Liver (tissue), 9 donors: ENCODE data around the gene P4HB. TPM values are rescaled to one million over a fixed set of nuclear protein-coding genes. Genes with fewer than 3 reads are reported as not detected.
A peak's percentile ranks its signal among the peaks of the same experiment; 100 is the strongest.
"Not testable (repeated sequence)": the region's sequence is repeated elsewhere in the genome, so short reads cannot be mapped to it uniquely, and the experiment has no call there.

Experiments
- DNase-seq: peaks from one replicate; pipeline ENCODE4 v3.0.0-alpha.2; 2017; ENCODE audit warnings: low spot score
- H3K27ac ChIP-seq, 2 donors: one replicate each; pipeline ENCODE4 v1.7.0; 2013; ENCODE audit warnings: inconsistent platforms in 2 of 2, low read length in 2 of 2, control low read depth in 1 of 2, low read depth in 1 of 2, mild to moderate bottlenecking in 1 of 2
- H3K27me3 ChIP-seq, 4 donors: one replicate each; pipeline versions ENCODE4 v1.6.1 to v1.7.0; 2013; ENCODE audit warnings: low read length in 3 of 4, inconsistent platforms in 1 of 4, mild to moderate bottlenecking in 1 of 4, moderate library complexity in 1 of 4; ENCODE audit not compliant: control insufficient read depth in 4 of 4, insufficient read depth in 4 of 4
- H3K36me3 ChIP-seq, 4 donors: one replicate each; pipeline versions ENCODE4 v1.6.1 to v1.7.0; 2013; ENCODE audit warnings: low read length in 3 of 4, mild to moderate bottlenecking in 3 of 4, low read depth in 1 of 4, moderate library complexity in 1 of 4; ENCODE audit not compliant: control insufficient read depth in 4 of 4, insufficient read depth in 3 of 4
- H3K4me1 ChIP-seq, 4 donors: one replicate each; pipeline versions ENCODE4 v1.6.1 to v1.7.0; 2013; ENCODE audit warnings: low read length in 3 of 4, mild to moderate bottlenecking in 3 of 4, moderate library complexity in 1 of 4; ENCODE audit not compliant: control insufficient read depth in 4 of 4, insufficient read depth in 4 of 4
- H3K4me3 ChIP-seq, 3 donors: one replicate each; pipeline versions ENCODE4 v1.6.1 to v1.7.0; 2013; ENCODE audit warnings: low read length in 3 of 3, control low read depth in 1 of 3, low read depth in 1 of 3, mild to moderate bottlenecking in 1 of 3
- H3K9ac ChIP-seq, 2 donors: one replicate each; pipeline ENCODE4 v1.7.0; 2013; ENCODE audit warnings: low read length in 2 of 2, mild to moderate bottlenecking in 2 of 2, moderate library complexity in 2 of 2, control low read depth in 1 of 2, low read depth in 1 of 2
- H3K9me3 ChIP-seq, 4 donors: one replicate each; pipeline versions ENCODE4 v1.6.1 to v1.7.0; 2013; ENCODE audit warnings: low read length in 3 of 4; ENCODE audit not compliant: control insufficient read depth in 4 of 4
- FOXA1 ChIP-seq: IDR thresholded peaks from 2 replicates; pipeline ENCODE4 v1.6.1; 2016; ENCODE audit warnings: antibody characterized with exemption
- GABPA ChIP-seq, 2 donors: IDR thresholded peaks in 1 of 2; conservative IDR thresholded peaks in 1 of 2; 2 replicates each; pipeline ENCODE4 v1.6.1; 2016; ENCODE audit warnings: antibody characterized with exemption in 2 of 2, mild to moderate bottlenecking in 1 of 2, moderate library complexity in 1 of 2
- HNF4A ChIP-seq, 2 donors: conservative IDR thresholded peaks; 2 replicates each; pipeline ENCODE4 v1.6.1; 2016; ENCODE audit warnings: antibody characterized with exemption in 2 of 2, mild to moderate bottlenecking in 2 of 2
- HNF4G ChIP-seq: IDR thresholded peaks from 2 replicates; pipeline ENCODE4 v1.6.1; 2016; ENCODE audit warnings: antibody characterized with exemption
- RAD21 ChIP-seq, 2 donors: IDR thresholded peaks; 2 replicates each; pipeline ENCODE4 v1.6.1; 2016; ENCODE audit warnings: antibody characterized with exemption in 2 of 2, mild to moderate bottlenecking in 2 of 2
- SP1 ChIP-seq: IDR thresholded peaks from 2 replicates; pipeline ENCODE4 v1.6.1; 2018; ENCODE audit warnings: antibody characterized with exemption, mild to moderate bottlenecking
- TAF1 ChIP-seq: conservative IDR thresholded peaks from 2 replicates; pipeline ENCODE4 v1.6.1; 2016; ENCODE audit warnings: antibody characterized with exemption, mild to moderate bottlenecking
- WGBS: extraction: QIAGEN DNeasy Blood & Tissue Kit; methylation state at CpG from one replicate; pipeline ENCODE4 v1.1.7; 2013; 5-methylcytosine and 5-hydroxymethylcytosine counted together
- polyA plus RNA-seq, 2 donors: library from polyadenylated mRNA; stranded (reverse) in 1 of 2; unstranded in 1 of 2; fragments of 200-250 nt in 1 of 2; fragments of >200 nt in 1 of 2; fragmentation: Nextera tagmentation in 1 of 2; extraction: Ambion mirVana in 1 of 2; gene quantifications; one replicate each; pipeline versions ENCODE4 v1.2.1 to v1.2.3, GENCODE V29; 2013 to 2015
- total RNA-seq, 2 donors: library from RNA; depleted of rRNA; stranded (reverse); fragments of >200 nt; gene quantifications; one replicate each; pipeline ENCODE4 v1.2.3, GENCODE V29; 2014
- TF ChIP-seq, protein P1 (sequence below): IDR thresholded peaks from 2 replicates; pipeline ENCODE4 v1.6.1; 2016; ENCODE audit warnings: antibody characterized with exemption, mild to moderate bottlenecking
- TF ChIP-seq, protein P2 (sequence below): IDR thresholded peaks from 2 replicates; pipeline ENCODE4 v1.6.1; 2016; ENCODE audit warnings: antibody characterized with exemption
- TF ChIP-seq, protein P3 (sequence below): IDR thresholded peaks from 2 replicates; pipeline ENCODE4 v1.6.1; 2016; ENCODE audit warnings: antibody characterized with exemption
- TF ChIP-seq, protein P4 (sequence below): IDR thresholded peaks from 2 replicates; pipeline ENCODE4 v1.6.1; 2016; ENCODE audit warnings: antibody characterized with exemption
- donor health status: healthy.
- donor health status: healthy.
- donor health status: healthy.
- donor health status: healthy.
- donor health status: healthy.

P4HB gene
- total and polyA plus RNA-seq, 4 donors, result 1,000 to 3,361 (median 1,576) TPM

DNA sequence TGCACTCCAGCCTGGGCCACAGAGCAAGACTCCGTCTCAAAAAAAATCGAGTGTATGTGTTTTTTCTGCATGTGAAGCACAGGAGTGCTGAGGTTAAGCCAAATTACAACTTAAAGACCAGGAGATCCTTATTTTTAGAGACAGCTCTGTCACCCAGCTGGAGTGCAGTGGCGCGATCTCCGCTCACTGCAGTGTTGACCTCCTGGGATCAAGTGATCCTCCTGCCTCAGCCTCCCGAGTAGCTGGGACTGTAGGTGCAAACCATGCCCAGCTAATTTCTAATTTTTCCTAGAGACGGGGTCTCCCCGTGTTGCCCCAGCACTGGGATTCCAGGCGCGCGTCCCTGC lies 18.0 kb downstream of the P4HB start:
- peak overlapping the region; percentile 15 to 56 for H3K27ac ChIP-seq
- no peaks in the 10 kb centered on the region for H3K9me3 ChIP-seq
- WGBS, result 94% methylated on average over 11 of the region's 11 CpGs
- H3K9ac ChIP-seq, result no peak overlapping the region
- no peak overlapping the region for H3K4me3 ChIP-seq
- H3K36me3 ChIP-seq, result peaks cover 29 to 46% (median 34%) of the 10 kb centered on the region in 4 donors
- TF ChIP-seq FOXA1 (no peak), RAD21 (IDR thresholded peaks at IDR 0.05) (no peak)
- no peak for DNase-seq
- H3K27me3 ChIP-seq, result no peaks in the 10 kb centered on the region
- peaks cover 0 to 29% (median 19%) of the 10 kb centered on the region in 4 donors for H3K4me1 ChIP-seq

DNA sequence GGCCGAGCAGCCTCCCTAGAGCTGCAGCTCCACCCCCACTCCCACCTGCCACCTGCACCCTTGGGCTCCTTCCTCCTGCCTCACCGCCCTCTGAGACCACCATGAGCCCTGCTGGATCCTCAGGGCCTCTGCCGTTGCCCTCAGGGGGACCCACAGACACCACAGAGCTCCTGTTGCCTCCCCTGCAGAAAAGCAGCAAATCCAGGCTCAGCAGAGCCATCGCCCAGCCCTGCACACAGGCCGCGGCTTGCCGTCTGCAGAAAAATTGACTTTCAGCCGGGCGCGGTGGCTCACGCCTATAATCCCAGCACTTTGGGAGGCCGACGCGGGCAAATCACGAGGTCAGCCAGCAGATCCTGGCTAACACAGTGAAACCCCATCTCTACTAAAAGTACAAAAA lies 18.5 kb downstream of the P4HB start:
- Histone ChIP-seq H3K36me3 (peaks cover 25 to 41% (median 30%) of the 10 kb centered on the region in 4 donors), H3K9me3 (no peaks in the 10 kb centered on the region), H3K9ac (no peak overlapping the region), H3K27ac (no peak overlapping the region), H3K4me3 (no peak overlapping the region), H3K27me3 (no peaks in the 10 kb centered on the region), H3K4me1 (peaks cover 0 to 29% (median 19%) of the 10 kb centered on the region in 4 donors)
- TF ChIP-seq FOXA1, result no peak
- no peak for DNase-seq
- WGBS, result 76% methylated on average over 15 of the region's 15 CpGs

DNA sequence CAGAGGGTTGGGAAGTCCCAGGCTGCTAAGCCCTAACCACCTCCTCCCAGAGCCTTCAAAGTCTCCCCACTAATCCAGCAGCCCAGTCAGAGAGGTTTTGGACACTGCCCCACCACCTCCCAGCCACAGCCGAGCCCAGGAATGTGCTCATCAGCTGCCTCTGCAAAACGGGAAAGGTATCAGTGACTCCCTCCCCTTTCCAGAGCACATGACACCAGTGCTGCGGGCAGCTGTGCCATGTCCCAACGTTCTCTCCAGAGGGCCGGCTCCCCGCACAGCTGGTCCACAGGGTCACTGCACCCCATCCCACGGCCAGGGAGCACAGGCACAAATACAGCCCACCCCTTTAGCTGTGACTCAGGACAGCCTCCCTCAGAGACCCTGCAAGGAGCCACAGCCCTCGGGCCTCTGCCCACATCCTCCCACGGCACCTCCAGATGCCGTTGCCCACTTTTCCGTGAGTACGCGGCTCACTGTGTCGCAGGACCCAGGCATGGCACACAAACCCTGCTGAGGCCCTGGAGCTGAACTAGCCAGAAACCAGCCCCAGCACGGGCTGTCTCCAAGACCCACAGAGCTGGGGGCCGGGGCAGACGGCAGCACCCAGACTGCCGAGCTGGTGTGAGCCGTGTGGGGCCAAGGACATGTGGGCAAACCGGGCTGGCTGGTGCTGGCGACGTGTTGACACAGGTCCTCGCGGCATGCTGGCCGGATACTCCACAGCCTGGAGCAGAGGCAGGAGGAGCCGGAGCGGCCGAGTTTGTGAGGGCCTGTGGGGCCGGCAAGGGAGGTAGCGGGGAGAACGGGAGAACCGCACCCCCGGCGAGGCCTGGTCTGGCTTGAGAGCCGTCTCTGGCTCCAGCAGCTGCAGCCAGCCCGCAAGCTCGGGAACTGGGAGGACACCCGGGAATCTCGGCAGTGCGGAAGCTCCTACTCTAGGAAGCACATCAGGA lies 19.2 kb downstream of the P4HB start:
- peaks cover 17 to 33% (median 24%) of the 10 kb centered on the region in 4 donors for H3K36me3 ChIP-seq
- H3K27ac ChIP-seq, result peak overlapping the region; percentile 8 to 30
- TF ChIP-seq TAF1 (no peak), HNF4A (conservative IDR thresholded peaks at IDR 0.05) (no peak)
- no peak for DNase-seq
- peaks cover 0 to 29% (median 19%) of the 10 kb centered on the region in 4 donors for H3K4me1 ChIP-seq
- WGBS, result 67% methylated on average over 40 of the region's 40 CpGs
- no peak overlapping the region for H3K4me3 ChIP-seq
- no peaks in the 10 kb centered on the region for H3K9me3 ChIP-seq
- H3K9ac ChIP-seq, result no peak overlapping the region
- H3K27me3 ChIP-seq, result no peaks in the 10 kb centered on the region

DNA sequence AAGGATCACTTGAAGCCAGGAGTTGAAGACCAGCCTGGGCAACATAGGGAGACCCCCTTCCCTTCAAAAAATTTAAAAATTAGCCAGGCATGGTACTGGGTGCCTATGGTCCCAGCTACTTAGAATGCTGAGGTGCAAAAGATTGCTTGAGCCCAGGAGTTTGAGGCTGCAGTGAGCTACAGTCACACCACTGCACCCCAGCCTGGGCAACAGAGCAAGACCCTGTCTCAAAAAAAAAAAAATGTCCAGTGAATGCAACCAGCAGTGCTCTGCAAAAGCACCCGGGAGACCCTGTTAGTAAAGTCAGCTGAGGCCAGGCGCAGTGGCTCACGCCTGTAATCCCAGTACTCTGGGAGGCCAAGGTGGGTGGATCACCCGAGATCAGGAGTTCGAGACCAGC lies 20.3 kb downstream of the P4HB start:
- H3K4me3 ChIP-seq, H3K9ac ChIP-seq, H3K9me3 ChIP-seq, DNase-seq, H3K27ac ChIP-seq, H3K27me3 ChIP-seq: not testable (repeated sequence)
- WGBS, result 97% methylated on average over 5 of the region's 5 CpGs
- H3K36me3 ChIP-seq, result peaks cover 7 to 23% (median 16%) of the 10 kb centered on the region in 4 donors
- peaks cover 0 to 31% (median 22%) of the 10 kb centered on the region in 4 donors for H3K4me1 ChIP-seq

DNA sequence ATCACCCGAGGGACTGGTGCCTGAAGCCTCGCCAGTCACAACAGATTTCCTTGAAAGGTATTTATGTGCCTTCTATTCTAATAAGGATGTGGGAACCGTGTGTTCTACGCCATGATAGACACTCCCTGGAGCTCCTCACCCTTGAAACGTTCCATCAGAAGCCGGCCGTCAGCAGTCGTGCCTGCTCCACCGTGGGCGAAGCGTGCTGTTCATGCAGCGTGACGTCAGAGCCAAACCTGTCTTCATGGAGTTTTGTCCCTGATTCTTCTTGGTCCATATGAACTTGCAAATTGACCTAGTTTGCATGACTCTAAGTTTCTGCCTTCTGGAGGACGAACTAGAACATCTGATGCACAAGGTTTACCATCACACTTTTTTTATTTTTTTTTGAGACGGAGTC lies 21.0 kb downstream of the P4HB start:
- H3K36me3 ChIP-seq, result peaks cover 4 to 15% (median 9%) of the 10 kb centered on the region in 4 donors
- H3K27me3 ChIP-seq, result no peaks in the 10 kb centered on the region
- H3K27ac ChIP-seq, result no peak overlapping the region
- no peak overlapping the region for H3K9ac ChIP-seq
- 91% methylated on average over 15 of the region's 15 CpGs for WGBS
- H3K4me1 ChIP-seq, result peaks cover 3 to 30% (median 23%) of the 10 kb centered on the region in 4 donors
- H3K4me3 ChIP-seq, result no peak overlapping the region
- DNase-seq, result no peak
- no peaks in the 10 kb centered on the region for H3K9me3 ChIP-seq
- TF ChIP-seq, protein P1, sequence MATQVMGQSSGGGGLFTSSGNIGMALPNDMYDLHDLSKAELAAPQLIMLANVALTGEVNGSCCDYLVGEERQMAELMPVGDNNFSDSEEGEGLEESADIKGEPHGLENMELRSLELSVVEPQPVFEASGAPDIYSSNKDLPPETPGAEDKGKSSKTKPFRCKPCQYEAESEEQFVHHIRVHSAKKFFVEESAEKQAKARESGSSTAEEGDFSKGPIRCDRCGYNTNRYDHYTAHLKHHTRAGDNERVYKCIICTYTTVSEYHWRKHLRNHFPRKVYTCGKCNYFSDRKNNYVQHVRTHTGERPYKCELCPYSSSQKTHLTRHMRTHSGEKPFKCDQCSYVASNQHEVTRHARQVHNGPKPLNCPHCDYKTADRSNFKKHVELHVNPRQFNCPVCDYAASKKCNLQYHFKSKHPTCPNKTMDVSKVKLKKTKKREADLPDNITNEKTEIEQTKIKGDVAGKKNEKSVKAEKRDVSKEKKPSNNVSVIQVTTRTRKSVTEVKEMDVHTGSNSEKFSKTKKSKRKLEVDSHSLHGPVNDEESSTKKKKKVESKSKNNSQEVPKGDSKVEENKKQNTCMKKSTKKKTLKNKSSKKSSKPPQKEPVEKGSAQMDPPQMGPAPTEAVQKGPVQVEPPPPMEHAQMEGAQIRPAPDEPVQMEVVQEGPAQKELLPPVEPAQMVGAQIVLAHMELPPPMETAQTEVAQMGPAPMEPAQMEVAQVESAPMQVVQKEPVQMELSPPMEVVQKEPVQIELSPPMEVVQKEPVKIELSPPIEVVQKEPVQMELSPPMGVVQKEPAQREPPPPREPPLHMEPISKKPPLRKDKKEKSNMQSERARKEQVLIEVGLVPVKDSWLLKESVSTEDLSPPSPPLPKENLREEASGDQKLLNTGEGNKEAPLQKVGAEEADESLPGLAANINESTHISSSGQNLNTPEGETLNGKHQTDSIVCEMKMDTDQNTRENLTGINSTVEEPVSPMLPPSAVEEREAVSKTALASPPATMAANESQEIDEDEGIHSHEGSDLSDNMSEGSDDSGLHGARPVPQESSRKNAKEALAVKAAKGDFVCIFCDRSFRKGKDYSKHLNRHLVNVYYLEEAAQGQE, result no peak
- TF ChIP-seq HNF4A (conservative IDR thresholded peaks at IDR 0.05), result no peak
- no peak for TF ChIP-seq SP1
- TF ChIP-seq, protein P2, sequence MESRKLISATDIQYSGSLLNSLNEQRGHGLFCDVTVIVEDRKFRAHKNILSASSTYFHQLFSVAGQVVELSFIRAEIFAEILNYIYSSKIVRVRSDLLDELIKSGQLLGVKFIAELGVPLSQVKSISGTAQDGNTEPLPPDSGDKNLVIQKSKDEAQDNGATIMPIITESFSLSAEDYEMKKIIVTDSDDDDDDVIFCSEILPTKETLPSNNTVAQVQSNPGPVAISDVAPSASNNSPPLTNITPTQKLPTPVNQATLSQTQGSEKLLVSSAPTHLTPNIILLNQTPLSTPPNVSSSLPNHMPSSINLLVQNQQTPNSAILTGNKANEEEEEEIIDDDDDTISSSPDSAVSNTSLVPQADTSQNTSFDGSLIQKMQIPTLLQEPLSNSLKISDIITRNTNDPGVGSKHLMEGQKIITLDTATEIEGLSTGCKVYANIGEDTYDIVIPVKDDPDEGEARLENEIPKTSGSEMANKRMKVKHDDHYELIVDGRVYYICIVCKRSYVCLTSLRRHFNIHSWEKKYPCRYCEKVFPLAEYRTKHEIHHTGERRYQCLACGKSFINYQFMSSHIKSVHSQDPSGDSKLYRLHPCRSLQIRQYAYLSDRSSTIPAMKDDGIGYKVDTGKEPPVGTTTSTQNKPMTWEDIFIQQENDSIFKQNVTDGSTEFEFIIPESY, result no peak
- TF ChIP-seq, protein P3, sequence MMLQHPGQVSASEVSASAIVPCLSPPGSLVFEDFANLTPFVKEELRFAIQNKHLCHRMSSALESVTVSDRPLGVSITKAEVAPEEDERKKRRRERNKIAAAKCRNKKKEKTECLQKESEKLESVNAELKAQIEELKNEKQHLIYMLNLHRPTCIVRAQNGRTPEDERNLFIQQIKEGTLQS, result no peak
- TF ChIP-seq GABPA (IDR thresholded peaks at IDR 0.05 in 1 of 2, conservative IDR thresholded peaks at IDR 0.05 in 1 of 2), result no peak
- no peak for TF ChIP-seq FOXA1
- TF ChIP-seq, protein P4, sequence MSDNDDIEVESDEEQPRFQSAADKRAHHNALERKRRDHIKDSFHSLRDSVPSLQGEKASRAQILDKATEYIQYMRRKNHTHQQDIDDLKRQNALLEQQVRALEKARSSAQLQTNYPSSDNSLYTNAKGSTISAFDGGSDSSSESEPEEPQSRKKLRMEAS, result no peak
- no peak for TF ChIP-seq HNF4G
